ENCODE results near the gene HAO1.

GRCh38 chr20:7926767-7927166, 13.5 kb downstream of the HAO1 start:
- TF ChIP-seq CTCF (conservative IDR thresholded peaks at IDR 0.05 in 1 of 2, IDR thresholded peaks at IDR 0.05 in 1 of 2; ENCODE audit: extremely low read depth in 1 of 2, insufficient read depth in 1 of 2, low read depth in 1 of 2, low read length in 2 of 2) (peak; percentile 67 to 75), EZH2 (IDR thresholded peaks at IDR 0.05; ENCODE audit: borderline replicate concordance, low read length) (no peak)
